Measurements from ENCODE around the gene HGD.

DNA sequence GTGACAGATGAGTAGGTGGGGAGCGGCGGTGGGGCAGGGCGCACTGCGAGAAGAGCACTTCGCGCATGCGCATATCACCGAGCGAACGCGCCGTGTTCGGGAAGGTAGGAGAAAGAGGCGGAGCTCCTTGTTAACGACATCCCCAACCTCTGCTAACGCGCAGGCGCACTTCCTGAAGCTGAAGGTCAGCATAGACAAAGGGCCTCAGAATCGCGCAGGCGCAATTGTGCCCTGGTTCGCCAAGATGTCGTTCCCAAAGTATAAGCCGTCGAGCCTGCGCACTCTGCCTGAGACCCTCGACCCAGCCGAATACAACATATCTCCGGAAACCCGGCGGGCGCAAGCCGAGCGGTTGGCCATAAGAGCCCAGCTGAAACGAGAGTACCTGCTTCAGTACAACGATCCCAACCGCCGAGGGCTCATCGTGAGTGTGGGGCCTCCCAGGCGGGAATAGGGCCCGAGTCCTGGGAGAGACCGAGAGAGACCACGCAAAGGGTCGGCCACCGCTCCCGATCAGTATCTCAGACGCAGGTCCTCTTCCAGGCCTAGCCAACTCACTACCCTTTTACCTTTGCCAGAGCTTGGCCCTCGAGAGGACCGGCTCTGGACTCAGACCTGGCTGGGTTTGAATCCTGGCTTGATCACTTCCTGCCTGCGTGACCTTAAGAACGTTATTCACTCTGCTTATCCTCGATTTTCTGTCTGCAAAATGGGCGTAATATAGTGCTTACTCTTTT is 85.8 kb downstream of the HGD start, which contains the start of gene NDUFB4:
- TF ChIP-seq, protein P1, sequence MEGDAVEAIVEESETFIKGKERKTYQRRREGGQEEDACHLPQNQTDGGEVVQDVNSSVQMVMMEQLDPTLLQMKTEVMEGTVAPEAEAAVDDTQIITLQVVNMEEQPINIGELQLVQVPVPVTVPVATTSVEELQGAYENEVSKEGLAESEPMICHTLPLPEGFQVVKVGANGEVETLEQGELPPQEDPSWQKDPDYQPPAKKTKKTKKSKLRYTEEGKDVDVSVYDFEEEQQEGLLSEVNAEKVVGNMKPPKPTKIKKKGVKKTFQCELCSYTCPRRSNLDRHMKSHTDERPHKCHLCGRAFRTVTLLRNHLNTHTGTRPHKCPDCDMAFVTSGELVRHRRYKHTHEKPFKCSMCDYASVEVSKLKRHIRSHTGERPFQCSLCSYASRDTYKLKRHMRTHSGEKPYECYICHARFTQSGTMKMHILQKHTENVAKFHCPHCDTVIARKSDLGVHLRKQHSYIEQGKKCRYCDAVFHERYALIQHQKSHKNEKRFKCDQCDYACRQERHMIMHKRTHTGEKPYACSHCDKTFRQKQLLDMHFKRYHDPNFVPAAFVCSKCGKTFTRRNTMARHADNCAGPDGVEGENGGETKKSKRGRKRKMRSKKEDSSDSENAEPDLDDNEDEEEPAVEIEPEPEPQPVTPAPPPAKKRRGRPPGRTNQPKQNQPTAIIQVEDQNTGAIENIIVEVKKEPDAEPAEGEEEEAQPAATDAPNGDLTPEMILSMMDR (IDR thresholded peaks at IDR 0.05): no peak
- TF ChIP-seq POLR2A (IDR thresholded peaks at IDR 0.05): peak; percentile 78 to 86
- TF ChIP-seq EP300 (IDR thresholded peaks at IDR 0.05): peak in 1 of 4 donors; percentile 50
- peak; percentile 89 to 93 (median 92) for TF ChIP-seq POLR2AphosphoS5 (IDR thresholded peaks at IDR 0.05)
